ENCODE results near the gene FETUB.

FETUB gene, protein sequence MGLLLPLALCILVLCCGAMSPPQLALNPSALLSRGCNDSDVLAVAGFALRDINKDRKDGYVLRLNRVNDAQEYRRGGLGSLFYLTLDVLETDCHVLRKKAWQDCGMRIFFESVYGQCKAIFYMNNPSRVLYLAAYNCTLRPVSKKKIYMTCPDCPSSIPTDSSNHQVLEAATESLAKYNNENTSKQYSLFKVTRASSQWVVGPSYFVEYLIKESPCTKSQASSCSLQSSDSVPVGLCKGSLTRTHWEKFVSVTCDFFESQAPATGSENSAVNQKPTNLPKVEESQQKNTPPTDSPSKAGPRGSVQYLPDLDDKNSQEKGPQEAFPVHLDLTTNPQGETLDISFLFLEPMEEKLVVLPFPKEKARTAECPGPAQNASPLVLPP

GRCh38 chr3:186639778-186640472 lies at the start of gene FETUB:
Gene FETUB, plus strand, starts transcription at chr3:186640399. Its CDS starts 62 bp downstream, at chr3:186640461.
- no peak for DNase-seq

DNA sequence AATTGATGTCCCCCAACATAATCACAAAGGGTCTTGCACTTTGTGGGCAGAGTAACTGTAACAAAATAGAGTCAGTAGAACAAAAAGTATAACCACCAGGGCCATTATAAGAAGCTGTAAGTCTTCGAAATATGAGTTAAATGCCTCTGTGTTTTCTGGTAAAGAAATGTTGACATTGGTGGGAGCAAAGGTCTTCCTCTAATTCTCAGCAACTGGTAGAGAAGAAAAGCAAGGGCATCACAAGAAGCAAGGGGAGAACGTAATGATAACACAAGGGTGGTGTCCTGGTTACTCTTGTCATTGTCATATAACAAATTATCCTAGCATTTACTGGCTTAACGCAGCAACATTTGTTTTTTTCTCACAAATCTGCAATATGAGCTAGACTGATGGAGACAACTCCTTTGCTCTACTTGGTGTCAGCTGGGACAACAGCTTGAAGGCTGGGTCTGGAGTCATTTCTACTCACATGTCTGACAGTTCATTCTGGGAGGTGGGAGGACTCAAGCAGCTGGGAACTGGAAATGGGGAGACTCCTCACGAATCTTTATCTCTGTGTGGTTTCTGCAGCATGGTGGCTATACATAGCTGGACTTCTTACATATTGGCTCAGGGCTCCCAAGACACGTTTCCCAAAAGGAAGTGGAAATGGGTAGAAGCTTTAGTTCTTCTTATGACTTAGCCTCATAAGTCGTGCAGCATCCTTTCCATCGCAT lies 49.5 kb upstream of the FETUB start:
- no peak for DNase-seq

- no peak for DNase-seq
Observed at GRCh38 chr3:186592682-186593081, 47.5 kb upstream of the FETUB start.

- DNase-seq = no peak
Observed at GRCh38 chr3:186593862-186594261, 46.3 kb upstream of the FETUB start.

GRCh38 chr3:186594591-186595113 lies 45.5 kb upstream of the FETUB start:
- DNase-seq = no peak

DNA sequence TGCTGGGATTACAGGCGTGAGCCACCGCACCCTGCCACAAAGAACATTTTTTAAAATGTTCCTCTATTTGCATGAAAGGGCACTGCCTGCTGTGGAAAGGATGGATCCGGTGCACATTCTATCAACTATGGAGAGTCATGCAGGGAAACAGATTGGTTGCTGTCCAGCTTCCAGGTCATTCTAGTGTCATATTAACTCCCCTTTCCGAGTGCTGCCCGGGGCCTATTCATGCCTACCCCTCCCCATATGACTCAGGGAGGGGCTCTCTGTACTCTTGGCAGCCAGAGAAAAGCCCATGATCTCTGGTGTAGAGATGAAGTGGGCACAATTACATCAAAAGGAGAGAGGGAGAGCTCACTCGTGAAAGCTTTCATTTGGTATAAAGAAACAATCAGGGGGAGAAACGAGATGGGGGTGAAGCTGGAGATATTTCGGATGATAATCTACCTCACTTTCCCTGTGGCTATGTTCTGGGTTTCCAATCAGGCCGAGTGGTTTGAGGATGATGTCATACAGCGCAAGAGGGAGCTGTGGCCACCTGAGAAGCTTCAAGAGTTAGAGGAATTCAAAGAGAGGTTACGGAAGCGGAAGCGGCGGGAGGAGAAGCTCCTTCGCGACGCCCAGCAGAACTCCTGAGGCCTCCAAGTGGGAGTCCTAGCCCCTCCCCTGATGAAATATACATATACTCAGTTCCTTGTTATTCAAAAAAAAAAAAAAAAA lies 43.5 kb upstream of the FETUB start:
- no peak for DNase-seq

GRCh38 chr3:186598108-186598784 lies 42.0 kb upstream of the FETUB start:
- no peak for DNase-seq

- no peak for DNase-seq
Observed at GRCh38 chr3:186598794-186599141, 41.4 kb upstream of the FETUB start.

- no peak for DNase-seq
Observed at GRCh38 chr3:186599142-186599784, 40.9 kb upstream of the FETUB start.

- DNase-seq = no peak
Observed at GRCh38 chr3:186599785-186600166, 40.4 kb upstream of the FETUB start.

- no peak for DNase-seq
Observed at GRCh38 chr3:186600896-186601295, 39.3 kb upstream of the FETUB start.

- no peak for DNase-seq
Observed at GRCh38 chr3:186603159-186603558, 37.0 kb upstream of the FETUB start.

- DNase-seq = no peak
Observed at GRCh38 chr3:186605078-186605477, 35.1 kb upstream of the FETUB start.

DNA sequence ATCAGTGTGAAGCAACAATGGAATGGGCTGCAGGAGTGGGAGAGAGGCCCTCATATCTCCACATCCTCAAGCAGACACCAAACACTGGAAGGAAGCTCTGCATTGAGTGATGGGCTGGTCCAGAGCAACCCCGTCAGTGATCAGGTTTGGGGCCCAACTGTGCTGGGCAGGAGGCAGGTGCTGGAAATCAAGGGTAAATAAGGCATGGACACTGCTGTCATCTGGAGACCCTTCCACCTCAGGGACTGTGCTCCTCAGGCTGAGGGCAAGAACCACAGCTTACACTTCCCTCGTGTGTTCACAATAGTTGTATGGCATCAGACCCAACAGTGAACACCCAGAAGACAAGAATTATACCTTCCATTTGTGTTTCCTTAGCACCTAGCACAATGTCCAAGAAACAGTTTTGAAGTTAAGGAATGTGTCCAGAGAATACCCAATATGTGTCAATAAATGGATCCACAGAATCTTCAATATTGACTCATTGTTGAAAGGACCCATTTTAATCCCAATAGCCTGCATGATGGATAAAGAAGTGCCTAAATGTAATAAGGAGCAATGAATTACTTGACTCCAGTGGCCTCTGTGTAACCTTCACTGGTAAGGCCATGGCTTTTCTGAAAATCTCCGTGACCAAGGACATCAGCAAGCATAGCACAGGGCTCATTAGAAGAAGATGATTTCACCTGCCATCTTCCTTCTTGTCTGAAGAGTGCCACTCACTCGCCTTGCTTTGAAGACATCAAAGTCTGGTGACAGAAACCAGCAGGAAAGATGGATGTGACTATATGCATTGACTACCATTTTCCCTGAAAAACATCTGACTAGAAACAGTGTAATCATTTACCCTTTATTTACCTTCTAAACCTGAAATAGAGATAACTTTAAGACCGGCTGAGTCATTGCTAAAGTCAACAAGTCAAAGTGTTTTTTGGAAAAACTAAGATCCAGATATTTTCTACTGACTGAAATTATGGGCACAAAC lies 34.3 kb upstream of the FETUB start:
- DNase-seq = no peak

DNA sequence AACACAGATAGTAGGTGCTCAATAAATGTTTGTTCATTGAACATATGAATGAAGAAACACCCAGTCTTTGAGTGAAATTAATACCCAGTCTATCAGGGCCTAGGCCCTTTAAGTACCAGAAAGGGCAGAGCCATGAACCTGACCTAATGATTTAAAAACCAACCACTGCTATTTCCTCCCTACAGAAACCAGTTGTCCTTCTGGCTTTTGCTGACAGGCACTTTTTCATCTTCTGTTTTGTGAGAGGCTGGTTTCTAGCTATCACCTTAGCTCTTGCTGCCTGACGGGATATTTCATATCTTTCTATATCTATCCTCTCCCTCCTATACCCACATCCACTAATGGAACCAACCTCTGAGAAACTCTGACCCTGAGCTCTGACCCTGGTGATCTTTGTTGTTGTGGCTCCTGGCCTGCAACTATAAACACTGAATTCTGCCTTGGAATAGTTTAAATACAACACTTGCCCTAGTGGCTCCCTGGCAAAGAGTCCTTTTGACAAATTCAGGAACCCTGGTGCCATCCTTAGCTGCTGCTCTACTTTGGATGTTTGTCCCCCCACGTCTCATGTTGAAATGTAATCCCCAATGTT lies 31.5 kb upstream of the FETUB start:
- no peak for DNase-seq

DNA sequence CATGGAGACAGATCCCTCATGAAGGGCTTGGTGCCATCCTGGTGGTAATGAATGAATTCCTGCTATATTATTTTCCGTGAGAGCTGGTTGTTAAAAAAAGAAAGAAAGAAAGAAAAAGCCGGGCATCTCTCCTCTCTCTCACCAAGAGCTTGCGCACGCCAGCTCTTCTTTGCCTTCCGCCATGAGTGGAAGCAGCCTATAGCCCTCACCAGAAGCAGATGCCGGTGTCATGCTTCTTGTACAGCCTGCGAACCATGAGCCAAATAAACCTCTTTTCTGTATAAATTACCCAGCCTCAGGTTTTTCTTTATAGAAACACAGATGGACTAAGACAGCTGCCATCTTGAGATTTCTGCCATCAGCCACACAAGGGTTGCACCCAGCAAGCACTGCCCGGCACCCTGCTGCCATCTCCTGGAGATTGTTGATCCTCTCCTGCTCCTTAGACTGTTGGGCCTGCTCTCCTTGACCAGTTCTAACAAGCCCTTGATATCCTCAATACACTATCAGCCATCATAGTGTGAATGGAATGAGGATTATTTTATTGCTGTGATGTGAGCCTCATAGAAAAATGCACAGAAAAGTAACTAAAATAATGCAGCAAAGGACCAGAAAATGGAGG lies 30.8 kb upstream of the FETUB start:
- no peak for DNase-seq

DNA sequence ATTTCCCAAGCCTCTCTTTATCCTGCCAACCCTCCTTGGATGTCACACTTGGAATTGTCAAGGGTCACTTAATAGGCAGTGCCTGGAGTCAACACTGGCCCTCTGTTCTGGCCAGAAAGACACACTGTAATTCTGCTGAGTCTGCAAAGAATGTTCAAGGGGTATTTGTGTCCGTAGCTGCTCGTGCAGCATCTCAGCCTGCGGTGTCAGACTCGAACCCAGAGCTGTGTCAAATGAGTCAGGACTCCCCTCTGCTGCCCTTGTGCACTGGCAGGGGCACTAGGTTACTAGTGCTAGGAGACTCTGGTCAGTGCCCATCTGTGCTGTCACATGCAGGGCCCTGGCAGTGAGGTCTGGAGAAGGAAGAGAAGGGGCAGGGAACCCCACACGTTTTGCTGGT lies 28.1 kb upstream of the FETUB start:
- no peak for DNase-seq

- no peak for DNase-seq
Observed at GRCh38 chr3:186612721-186613636, 27.2 kb upstream of the FETUB start, which contains the start of gene AHSG. Gene AHSG, plus strand, starts transcription at chr3:186613060. Its CDS starts 82 bp downstream, at chr3:186613142.
